ENCODE measurements around the gene AOC2. TPM values are rescaled to one million over a fixed set of nuclear protein-coding genes. Genes with fewer than 3 reads are reported as not detected.
A peak's percentile ranks its signal among the peaks of the same experiment; 100 is the strongest.

Gene AOC2
- total and polyA plus RNA-seq, 2 of the 13 experiments (the other 11 are each of a cell fraction or from before 2014, with no cell fraction given), result 1.2 to 3.3 TPM

DNA sequence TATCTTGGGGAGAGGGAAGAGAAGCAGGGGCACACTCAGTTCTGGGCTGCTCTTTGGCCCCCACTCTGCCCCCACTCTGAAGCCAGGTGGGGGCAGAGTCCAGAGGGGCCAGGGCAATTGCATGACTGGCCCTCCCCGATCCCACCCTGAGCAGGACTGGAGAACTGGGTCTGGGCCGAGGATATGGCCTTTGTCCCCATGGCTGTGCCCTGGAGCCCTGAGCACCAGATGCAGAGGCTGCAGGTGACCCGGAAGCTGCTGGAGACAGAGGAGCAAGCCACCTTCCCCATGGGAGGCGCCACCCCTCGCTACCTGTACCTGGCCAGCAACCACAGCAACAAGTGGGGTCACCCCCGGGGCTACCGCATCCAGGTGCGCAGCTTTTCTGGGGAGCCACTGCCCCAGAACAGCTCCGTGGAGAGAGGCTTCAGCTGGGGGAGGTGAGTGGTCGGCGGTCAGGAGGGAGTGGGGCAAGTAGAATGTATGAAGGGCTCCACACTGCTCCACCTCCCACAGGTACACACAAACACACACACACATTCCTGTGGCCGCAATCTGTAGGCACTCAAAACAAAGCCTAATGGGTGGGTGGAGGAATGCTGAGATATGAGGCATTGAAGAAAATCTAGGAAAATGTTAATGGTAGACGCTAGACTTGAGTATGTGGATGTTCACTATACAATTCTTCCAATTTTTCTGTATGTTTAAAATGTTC is 28.0 kb downstream of the AOC2 start (continued):
- TF ChIP-seq HNRNPH1 (optimal IDR thresholded peaks at IDR 0.05; ENCODE audit: low read depth, low read length) (no peak), FOXA3 (CRISPR knock-in tag; IDR thresholded peaks at IDR 0.05) (no peak), ZNF609 (CRISPR knock-in tag; IDR thresholded peaks at IDR 0.05; ENCODE audit: borderline replicate concordance) (0 out of 2 replicates have a peak, but pooled peaks have one; percentile 16), ZNF296 (CRISPR knock-in tag; conservative IDR thresholded peaks at IDR 0.05) (no peak), ELK4 (CRISPR knock-in tag; IDR thresholded peaks at IDR 0.05; ENCODE audit: borderline replicate concordance) (no peak), ARID3A (IDR thresholded peaks at IDR 0.05; ENCODE audit: low read depth, low read length) (no peak), ZNF256 (CRISPR knock-in tag; conservative IDR thresholded peaks at IDR 0.05) (no peak), ZNF274 (CRISPR knock-in tag; IDR thresholded peaks at IDR 0.05) (no peak), ZNF414 (CRISPR knock-in tag; IDR thresholded peaks at IDR 0.05) (no peak), NFIC (IDR thresholded peaks at IDR 0.05; ENCODE audit: low read length) (no peak), SALL1 (CRISPR knock-in tag; IDR thresholded peaks at IDR 0.05) (peak; percentile 20; the same call in 1 of the 2 replicates)
- TF ChIP-seq, protein P1, sequence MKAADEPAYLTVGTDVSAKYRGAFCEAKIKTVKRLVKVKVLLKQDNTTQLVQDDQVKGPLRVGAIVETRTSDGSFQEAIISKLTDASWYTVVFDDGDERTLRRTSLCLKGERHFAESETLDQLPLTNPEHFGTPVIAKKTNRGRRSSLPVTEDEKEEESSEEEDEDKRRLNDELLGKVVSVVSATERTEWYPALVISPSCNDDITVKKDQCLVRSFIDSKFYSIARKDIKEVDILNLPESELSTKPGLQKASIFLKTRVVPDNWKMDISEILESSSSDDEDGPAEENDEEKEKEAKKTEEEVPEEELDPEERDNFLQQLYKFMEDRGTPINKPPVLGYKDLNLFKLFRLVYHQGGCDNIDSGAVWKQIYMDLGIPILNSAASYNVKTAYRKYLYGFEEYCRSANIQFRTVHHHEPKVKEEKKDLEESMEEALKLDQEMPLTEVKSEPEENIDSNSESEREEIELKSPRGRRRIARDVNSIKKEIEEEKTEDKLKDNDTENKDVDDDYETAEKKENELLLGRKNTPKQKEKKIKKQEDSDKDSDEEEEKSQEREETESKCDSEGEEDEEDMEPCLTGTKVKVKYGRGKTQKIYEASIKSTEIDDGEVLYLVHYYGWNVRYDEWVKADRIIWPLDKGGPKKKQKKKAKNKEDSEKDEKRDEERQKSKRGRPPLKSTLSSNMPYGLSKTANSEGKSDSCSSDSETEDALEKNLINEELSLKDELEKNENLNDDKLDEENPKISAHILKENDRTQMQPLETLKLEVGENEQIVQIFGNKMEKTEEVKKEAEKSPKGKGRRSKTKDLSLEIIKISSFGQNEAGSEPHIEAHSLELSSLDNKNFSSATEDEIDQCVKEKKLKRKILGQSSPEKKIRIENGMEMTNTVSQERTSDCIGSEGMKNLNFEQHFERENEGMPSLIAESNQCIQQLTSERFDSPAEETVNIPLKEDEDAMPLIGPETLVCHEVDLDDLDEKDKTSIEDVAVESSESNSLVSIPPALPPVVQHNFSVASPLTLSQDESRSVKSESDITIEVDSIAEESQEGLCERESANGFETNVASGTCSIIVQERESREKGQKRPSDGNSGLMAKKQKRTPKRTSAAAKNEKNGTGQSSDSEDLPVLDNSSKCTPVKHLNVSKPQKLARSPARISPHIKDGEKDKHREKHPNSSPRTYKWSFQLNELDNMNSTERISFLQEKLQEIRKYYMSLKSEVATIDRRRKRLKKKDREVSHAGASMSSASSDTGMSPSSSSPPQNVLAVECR (CRISPR knock-in tag; IDR thresholded peaks at IDR 0.05; ENCODE audit: borderline replicate concordance), result no peak; the same call in 1 of the 2 replicates
- TF ChIP-seq, protein P2, sequence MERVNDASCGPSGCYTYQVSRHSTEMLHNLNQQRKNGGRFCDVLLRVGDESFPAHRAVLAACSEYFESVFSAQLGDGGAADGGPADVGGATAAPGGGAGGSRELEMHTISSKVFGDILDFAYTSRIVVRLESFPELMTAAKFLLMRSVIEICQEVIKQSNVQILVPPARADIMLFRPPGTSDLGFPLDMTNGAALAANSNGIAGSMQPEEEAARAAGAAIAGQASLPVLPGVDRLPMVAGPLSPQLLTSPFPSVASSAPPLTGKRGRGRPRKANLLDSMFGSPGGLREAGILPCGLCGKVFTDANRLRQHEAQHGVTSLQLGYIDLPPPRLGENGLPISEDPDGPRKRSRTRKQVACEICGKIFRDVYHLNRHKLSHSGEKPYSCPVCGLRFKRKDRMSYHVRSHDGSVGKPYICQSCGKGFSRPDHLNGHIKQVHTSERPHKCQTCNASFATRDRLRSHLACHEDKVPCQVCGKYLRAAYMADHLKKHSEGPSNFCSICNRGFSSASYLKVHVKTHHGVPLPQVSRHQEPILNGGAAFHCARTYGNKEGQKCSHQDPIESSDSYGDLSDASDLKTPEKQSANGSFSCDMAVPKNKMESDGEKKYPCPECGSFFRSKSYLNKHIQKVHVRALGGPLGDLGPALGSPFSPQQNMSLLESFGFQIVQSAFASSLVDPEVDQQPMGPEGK (CRISPR knock-in tag; IDR thresholded peaks at IDR 0.05), result peak; percentile 79

Measured in HepG2 (cell line).